Ecto neural progenitor cell (in vitro differentiated cells): Measurements from ENCODE around the gene ZFHX2.
"Not testable (repeated sequence)": the region's sequence is repeated elsewhere in the genome, so short reads cannot be mapped to it uniquely, and the experiment has no call there.

Experiments used
- DNase-seq: peaks from one replicate; pipeline ENCODE4 v3.0.0-alpha.2; 2018; ENCODE audit warnings: low spot score

Gene ZFHX2

DNA sequence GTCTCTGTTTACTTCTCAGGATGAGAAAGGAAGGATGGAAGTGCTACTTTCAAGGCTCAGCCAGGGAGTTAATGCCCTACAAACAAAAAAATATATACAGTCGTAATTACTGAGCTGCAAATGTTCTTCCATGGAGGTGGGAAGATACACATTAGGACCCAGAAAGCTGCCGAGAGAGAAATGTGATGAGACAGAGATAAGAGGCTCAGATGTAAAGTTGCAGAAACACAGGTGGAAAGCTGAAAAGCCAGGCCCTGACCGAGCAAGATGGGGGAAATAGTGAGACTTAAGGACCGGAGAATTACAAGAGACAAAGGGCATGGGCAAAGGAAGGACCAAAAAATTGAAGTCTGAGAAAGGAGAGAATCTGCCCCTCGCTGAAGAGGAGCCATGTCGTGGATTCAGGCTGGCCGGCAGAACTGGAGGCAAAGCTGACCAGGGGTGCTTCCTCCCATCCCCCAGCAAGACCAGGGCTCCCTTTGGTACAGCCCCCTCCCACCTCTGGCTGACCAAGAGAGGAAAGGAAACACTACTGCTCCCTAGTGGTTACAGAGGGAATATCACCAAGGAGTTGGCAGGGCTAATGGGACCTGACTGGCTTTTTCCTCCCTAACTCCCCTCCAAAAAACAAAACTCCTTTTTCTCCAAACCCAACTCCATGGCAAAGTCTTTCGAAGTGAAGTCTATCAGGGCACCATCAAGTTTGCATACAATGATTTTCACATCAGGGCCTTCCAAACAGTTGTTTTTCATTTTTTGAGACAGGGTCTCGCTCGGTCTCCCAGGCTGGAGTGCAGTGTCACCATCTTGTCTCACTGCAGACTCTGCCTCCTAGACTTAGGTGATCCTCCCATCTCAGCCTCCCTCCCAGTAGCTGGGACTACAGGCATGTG, 12.1 kb downstream of the ZFHX2 start:
- peak; percentile 82 for DNase-seq

DNA sequence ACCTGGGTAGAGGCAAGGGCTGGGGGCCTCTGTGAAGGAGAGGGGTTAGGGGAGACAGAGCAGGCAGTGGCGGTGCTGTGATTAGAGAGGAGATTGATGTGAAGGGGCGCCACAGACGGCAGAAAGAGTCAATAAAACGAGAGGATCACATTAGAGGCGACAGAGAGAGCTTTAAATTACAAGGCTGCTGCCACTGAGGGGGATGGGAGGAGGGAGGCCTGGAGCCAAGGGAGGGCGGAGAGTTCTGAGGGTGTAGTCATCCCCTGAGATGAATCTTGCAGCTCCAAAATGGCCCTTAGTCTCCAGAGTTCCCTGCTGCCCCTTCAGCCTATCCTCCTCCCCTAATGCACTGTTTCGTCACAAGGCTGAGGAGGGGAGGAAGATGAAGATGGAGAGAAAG, 12.8 kb downstream of the ZFHX2 start:
- DNase-seq = no peak

DNA sequence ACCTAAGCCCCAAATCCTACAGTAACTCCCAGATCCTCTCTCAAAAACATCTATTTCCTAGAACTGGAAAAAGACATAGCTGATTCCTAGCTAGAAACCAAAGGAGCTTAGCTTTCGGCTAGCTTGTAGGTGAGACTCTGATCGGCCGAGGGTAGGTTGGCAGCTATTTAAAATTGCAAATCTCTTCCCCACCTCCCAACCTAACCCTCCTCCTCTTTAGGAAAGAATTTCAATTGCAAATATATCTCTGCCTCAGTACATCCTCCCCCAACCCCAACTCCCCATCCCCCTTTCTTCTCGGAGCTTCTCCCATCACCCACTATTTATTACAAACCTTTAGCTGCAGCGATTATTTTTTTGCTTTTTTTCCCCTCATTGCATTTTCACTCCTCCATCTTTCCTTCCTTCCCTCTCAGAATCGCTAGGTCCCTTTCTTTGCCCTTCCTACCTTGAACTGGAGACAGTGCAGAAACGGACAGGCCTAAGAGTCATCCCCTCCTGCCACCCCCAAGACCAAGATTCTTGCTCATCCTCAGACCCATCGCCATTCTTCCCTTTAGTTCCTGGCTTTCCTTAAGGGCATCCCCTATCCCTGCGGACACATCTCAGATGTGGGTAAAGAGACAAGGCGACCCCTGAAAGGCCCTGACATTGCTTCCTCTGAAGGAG, 13.4 kb downstream of the ZFHX2 start:
- DNase-seq = no peak

GRCh38 chr14:23537351-23538049, 14.1 kb downstream of the ZFHX2 start:
- no peak for DNase-seq

DNA sequence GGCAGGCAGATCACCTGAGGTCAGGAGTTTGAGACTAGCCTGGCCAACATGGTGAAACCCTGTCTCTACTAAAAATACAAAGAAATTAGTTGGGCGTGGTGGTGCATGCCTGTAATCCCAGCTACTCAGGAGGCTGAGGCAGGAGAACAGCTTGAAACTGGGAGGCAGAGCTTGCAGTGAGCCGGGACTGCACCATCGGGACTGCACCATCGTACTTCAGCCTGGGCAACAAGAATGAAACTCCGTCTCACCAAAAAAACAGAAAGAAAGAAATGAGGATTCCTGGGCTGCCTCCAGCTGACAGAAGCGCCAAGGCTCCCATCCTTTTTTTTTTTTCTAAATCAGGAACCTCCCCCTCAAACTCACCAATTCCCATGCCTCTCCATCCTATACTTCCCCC, 14.7 kb downstream of the ZFHX2 start:
- not testable (repeated sequence) for DNase-seq

- DNase-seq = no peak
Measured at GRCh38 chr14:23536494-23536893, 15.1 kb downstream of the ZFHX2 start.

DNA sequence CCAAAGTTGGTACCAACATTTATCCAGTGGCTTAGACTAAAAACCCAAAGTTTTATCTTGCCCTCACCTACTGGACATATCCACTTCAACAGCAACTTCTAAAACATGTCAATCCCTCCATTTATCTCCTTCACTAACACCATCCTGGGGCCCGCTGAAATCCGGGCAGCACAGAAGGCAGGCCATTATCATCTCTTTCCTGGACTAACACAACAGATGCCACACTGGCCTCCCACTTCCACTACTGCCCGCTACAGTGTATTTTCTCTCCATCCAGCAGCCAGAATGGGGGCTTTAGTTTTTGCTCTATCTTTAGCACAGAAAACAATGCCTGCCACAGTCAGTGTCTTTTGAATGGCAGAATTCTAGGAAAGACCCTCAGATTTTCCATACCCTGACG, 15.6 kb downstream of the ZFHX2 start:
- DNase-seq = no peak

GRCh38 chr14:23533652-23534435, 17.7 kb downstream of the ZFHX2 start:
- DNase-seq = no peak

DNA sequence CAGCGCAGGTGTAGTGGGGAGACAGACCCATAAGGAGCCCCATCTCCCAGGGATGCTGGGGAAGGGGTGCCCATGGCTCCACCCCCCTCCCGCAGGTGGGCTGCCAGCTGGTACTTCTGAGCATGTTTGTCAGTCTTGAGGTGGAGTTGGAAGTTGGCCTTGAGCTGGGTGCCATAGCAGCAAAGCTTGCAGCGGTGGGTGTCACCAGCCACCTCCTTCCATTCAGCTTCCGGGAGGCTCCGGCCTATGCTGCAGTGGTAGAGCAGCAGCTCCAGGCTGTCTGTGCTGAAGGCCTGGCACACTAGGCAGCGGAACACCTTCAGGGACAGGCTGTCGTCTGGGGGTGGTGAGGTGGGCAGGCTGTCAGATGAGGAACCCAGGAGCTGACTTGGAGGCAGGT, 18.9 kb downstream of the ZFHX2 start:
- DNase-seq = no peak

DNA sequence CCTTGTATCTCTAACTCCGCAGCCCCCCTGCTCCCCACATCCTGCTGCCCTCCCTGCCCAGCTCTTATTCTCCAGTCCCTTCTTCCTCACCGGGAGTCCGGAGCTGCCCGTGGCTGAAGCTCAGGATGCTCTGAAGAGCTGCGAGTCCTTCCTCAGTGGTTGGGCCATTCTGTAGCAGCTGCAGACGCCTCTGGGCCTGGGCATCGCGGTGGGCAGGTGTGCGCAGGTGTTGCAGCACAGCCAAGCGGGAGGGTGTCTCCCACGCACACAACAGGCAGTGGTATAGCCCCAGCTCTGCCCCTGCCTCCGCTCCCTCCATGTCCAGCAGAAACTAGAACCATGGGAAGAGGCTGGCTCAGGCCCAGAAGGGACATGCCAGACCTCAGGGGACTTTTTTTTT, 20.2 kb downstream of the ZFHX2 start:
- DNase-seq = no peak

- no peak for DNase-seq
Measured at GRCh38 chr14:23530375-23531055, 21.1 kb downstream of the ZFHX2 start.

DNA sequence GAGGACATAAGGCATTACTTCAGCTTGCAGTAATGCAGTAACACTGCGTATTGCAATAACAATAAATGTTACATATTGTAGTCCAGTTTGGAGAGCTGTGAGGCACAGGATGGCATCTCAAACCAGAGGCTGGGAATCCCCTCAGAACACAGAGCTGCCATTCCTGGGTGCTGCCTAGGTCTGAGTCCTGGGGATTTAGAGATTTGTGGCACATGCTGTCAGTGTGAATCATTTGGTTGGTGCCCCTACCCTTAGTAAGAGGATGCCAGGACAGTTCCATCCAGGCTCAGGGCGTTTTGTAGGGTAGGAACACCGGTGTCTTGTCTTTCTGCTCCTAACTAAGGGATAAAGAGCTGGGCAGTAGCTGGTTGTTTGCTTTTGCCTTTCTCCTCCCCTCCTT, 22.5 kb downstream of the ZFHX2 start:
- DNase-seq = no peak

DNA sequence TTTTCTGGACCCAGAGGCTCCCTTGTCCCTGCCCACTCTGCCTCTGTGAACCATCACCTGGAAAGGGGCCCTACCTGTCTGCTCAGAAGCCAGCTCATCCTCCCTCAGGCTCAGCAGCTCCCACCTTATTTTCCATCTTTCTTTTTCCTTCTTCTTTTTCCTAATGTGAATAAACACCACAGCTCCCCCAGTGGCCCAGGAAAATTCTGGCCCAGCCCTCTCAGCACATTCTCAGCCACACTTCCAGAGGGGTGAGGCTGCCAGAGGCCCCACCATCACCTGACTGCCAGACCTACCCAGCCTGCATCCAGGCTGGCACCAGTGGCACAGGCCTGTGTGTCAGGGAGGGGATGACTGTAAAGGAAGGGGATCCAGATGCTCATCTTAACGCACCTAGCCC, 23.0 kb downstream of the ZFHX2 start:
- no peak for DNase-seq

- DNase-seq = no peak
Measured at GRCh38 chr14:23525611-23526010, 26.0 kb downstream of the ZFHX2 start.

DNA sequence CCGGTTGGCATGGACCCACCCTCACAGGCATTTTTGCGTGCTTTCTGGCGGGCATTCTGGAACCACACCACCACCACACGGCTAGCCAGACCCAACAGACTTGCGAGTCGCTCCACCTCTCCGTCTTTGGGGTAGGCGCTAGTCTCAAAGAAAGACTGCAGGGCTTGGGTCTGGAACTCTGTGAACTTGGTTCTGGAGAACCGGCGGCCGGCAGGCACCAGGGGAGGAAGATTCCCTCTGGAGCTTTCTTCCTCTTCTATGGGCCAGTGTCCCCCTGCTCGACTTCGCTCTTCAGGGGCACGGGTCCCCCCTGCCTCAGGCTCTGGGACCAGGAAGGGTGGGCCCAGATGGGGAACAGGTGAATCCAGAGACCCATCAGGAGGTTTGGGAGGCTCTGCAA, 26.6 kb downstream of the ZFHX2 start:
- DNase-seq = no peak

GRCh38 chr14:23523229-23524016, 28.1 kb downstream of the ZFHX2 start:
- no peak for DNase-seq

GRCh38 chr14:23522643-23523198, 28.8 kb downstream of the ZFHX2 start:
- no peak for DNase-seq

DNA sequence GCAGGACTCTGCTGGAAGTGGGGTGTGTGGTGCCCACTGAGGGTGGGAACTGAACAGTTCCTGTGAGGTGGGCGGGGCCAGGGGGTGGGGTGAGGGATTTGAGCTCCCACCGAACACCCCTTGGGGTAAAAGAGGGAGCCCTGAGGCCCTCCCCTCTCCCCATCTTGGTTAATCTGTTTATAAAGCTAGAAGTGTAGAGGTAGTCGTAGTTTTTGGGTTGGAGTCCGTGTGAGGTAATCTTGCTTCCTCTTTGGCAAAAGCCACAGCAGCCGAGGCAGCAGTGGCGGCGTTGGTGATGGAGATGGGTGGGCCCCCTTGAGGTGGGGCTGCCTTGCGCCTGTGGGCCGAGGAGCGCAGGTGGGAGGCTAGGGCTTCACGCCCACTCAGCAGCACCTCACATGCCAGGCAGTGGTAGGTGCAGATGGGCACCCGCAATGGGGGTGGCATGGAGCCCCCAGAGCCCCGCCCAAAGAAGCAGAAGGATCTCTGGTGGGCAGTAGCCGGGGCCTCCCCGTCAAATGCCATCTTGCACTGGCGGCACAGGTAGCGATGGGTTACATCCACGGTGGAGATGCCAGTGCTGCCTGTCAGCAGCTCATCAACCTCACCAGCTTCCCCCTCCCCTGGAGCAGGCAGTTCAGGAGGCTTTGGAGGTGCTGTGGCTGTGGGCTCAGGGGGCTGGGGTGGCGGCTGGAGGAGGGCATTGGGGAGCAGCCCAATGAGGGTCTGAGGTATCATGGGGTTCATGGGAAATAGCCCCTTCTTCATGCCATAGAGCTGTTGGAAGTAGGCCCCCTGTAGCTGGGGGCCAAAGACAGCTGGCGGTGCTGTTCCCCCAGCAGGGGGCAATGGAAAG, 29.6 kb downstream of the ZFHX2 start:
- DNase-seq = no peak

DNA sequence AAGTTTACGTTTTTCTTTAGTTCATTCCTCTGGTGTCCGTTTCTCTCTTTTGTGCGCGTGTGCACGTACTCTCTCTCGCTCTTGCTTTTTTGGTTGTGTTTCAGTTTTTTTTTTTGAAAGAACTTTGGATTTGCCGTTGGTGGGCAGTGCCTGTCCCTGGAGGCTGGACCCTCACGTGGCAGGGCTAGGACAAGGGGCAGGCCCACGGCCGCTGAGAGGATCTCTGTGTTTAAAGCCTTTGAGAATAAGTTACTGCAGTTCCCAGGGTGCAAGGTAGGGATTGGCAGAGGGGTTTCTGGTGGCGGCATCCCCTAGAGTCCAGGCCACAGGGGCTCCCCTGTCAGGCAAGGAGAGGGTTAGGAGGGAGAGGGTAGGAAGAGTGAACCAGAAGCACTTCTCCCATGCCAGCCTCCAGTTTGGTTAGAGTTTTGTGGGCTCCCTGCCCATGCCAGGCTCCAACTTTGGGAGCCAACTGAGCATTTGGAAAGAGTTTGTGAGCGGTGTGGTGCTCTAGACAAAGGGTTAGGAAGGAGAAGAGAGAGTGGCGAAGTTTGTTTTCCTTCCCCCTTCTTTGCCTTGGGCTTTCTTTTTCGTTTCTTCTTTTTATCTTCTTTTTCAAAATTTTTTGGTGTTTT, 30.5 kb downstream of the ZFHX2 start:
- DNase-seq = no peak
